ENCODE data around the gene VEGFA.

The VEGFA gene

GRCh38 chr6:43810965-43811732 lies 41.1 kb downstream of the VEGFA start:
- TF ChIP-seq FOXP2 (optimal IDR thresholded peaks at IDR 0.05; ENCODE audit: borderline replicate concordance, extremely low read depth, extremely low read length, insufficient read depth) (no peak), POLR2AphosphoS5 (IDR thresholded peaks at IDR 0.05; ENCODE audit: low read depth, low read length) (no peak), TAF1 (IDR thresholded peaks at IDR 0.05; ENCODE audit: borderline replicate concordance, insufficient read depth, low read length) (no peak), SIN3A (IDR thresholded peaks at IDR 0.05; ENCODE audit: borderline replicate concordance, insufficient read depth, low read length) (no peak), REST (IDR thresholded peaks at IDR 0.05; ENCODE audit: insufficient read depth in 1 of 2, low read depth in 2 of 2, low read length in 2 of 2) (no peak)

GRCh38 chr6:43811733-43812099 lies 41.7 kb downstream of the VEGFA start:
- TF ChIP-seq SIN3A (IDR thresholded peaks at IDR 0.05; ENCODE audit: borderline replicate concordance, insufficient read depth, low read length), result no peak
- no peak for TF ChIP-seq FOXP2 (optimal IDR thresholded peaks at IDR 0.05; ENCODE audit: borderline replicate concordance, extremely low read depth, extremely low read length, insufficient read depth)
- TF ChIP-seq POLR2AphosphoS5 (IDR thresholded peaks at IDR 0.05; ENCODE audit: low read depth, low read length), result no peak
- TF ChIP-seq TAF1 (IDR thresholded peaks at IDR 0.05; ENCODE audit: borderline replicate concordance, insufficient read depth, low read length), result no peak
- TF ChIP-seq REST (IDR thresholded peaks at IDR 0.05; ENCODE audit: insufficient read depth in 1 of 2, low read depth in 2 of 2, low read length in 2 of 2), result no peak

GRCh38 chr6:43812850-43813578 lies 43.0 kb downstream of the VEGFA start:
- no peak for TF ChIP-seq TAF1 (IDR thresholded peaks at IDR 0.05; ENCODE audit: borderline replicate concordance, insufficient read depth, low read length)
- TF ChIP-seq POLR2AphosphoS5 (IDR thresholded peaks at IDR 0.05; ENCODE audit: low read depth, low read length), result no peak
- no peak for TF ChIP-seq FOXP2 (optimal IDR thresholded peaks at IDR 0.05; ENCODE audit: borderline replicate concordance, extremely low read depth, extremely low read length, insufficient read depth)
- TF ChIP-seq SIN3A (IDR thresholded peaks at IDR 0.05; ENCODE audit: borderline replicate concordance, insufficient read depth, low read length), result no peak
- TF ChIP-seq REST (IDR thresholded peaks at IDR 0.05; ENCODE audit: insufficient read depth in 1 of 2, low read depth in 2 of 2, low read length in 2 of 2), result no peak

- TF ChIP-seq POLR2AphosphoS5 (IDR thresholded peaks at IDR 0.05; ENCODE audit: low read depth, low read length) (no peak), TAF1 (IDR thresholded peaks at IDR 0.05; ENCODE audit: borderline replicate concordance, insufficient read depth, low read length) (no peak), SIN3A (IDR thresholded peaks at IDR 0.05; ENCODE audit: borderline replicate concordance, insufficient read depth, low read length) (no peak)
Observed at GRCh38 chr6:43814111-43814510, 44.1 kb downstream of the VEGFA start.

- no peak for TF ChIP-seq POLR2AphosphoS5 (IDR thresholded peaks at IDR 0.05; ENCODE audit: low read depth, low read length)
- no peak for TF ChIP-seq FOXP2 (optimal IDR thresholded peaks at IDR 0.05; ENCODE audit: borderline replicate concordance, extremely low read depth, extremely low read length, insufficient read depth)
- no peak for TF ChIP-seq REST (IDR thresholded peaks at IDR 0.05; ENCODE audit: insufficient read depth in 1 of 2, low read depth in 2 of 2, low read length in 2 of 2)
- TF ChIP-seq TAF1 (IDR thresholded peaks at IDR 0.05; ENCODE audit: borderline replicate concordance, insufficient read depth, low read length), result no peak
- no peak for TF ChIP-seq SIN3A (IDR thresholded peaks at IDR 0.05; ENCODE audit: borderline replicate concordance, insufficient read depth, low read length)
Observed at GRCh38 chr6:43814865-43815264, 44.9 kb downstream of the VEGFA start.

Measured in PFSK-1 (cell line).